Glutamatergic neuron (in vitro differentiated cells): ENCODE results near the gene NSFL1C. TPM values are rescaled to one million over a fixed set of nuclear protein-coding genes. Genes with fewer than 3 reads are reported as not detected.

Experiments
- DNase-seq: peaks from one replicate; pipeline ENCODE4 v3.0.0; 2022
- H3K27ac Mint-ChIP-seq: one replicate; pipeline ENCODE4 v1.8.0; 2020; ENCODE audit warnings: mild to moderate bottlenecking, mixed read lengths, inconsistent platforms; ENCODE audit not compliant: unreplicated experiment
- H3K27me3 Mint-ChIP-seq: one replicate; pipeline ENCODE4 v1.8.0; 2020; ENCODE audit warnings: mild to moderate bottlenecking, moderate library complexity, mixed read lengths, inconsistent platforms; ENCODE audit not compliant: unreplicated experiment
- H3K36me3 Mint-ChIP-seq: one replicate; pipeline ENCODE4 v1.8.0; 2020; ENCODE audit warnings: mild to moderate bottlenecking, mixed read lengths, inconsistent platforms; ENCODE audit not compliant: unreplicated experiment
- H3K4me1 Mint-ChIP-seq: one replicate; pipeline ENCODE4 v1.8.0; 2020; ENCODE audit warnings: mild to moderate bottlenecking, low read depth, mixed read lengths, inconsistent platforms; ENCODE audit not compliant: unreplicated experiment
- H3K4me3 Mint-ChIP-seq: one replicate; pipeline ENCODE4 v1.8.0; 2020; ENCODE audit warnings: mild to moderate bottlenecking, mixed read lengths, inconsistent platforms; ENCODE audit not compliant: unreplicated experiment
- H3K9me3 Mint-ChIP-seq: one replicate; pipeline ENCODE4 v1.8.0; 2020; ENCODE audit warnings: mild to moderate bottlenecking, moderate library complexity, mixed read lengths, inconsistent platforms; ENCODE audit not compliant: unreplicated experiment
- CTCF ChIP-seq: fragments of 200-600 bp; sonication (generic); IDR thresholded peaks from one replicate; pipeline ENCODE4 v1.5.0; 2021; ENCODE audit not compliant: partially characterized antibody, unreplicated experiment
- total RNA-seq: library from RNA; stranded (reverse); fragmentation: NEBNext Ultra II Directional; extraction: Animal tissue kit (Norgen Biotek cat#: 25700); gene quantifications from one replicate; pipeline ENCODE4 v1.2.1, GENCODE V29; 2021; ENCODE audit not compliant: unreplicated experiment

The NSFL1C gene
- total RNA-seq, 1 donor from 2014 or later, result 71.4 TPM

- TF ChIP-seq CTCF, result no peak
- no peak for DNase-seq
Measured at GRCh38 chr20:1474817-1475603, 8.4 kb upstream of the NSFL1C start.

GRCh38 chr20:1474325-1474724, 7.7 kb upstream of the NSFL1C start:
- no peaks in the 10 kb centered on the region for H3K36me3 Mint-ChIP-seq
- no peaks in the 10 kb centered on the region for H3K27me3 Mint-ChIP-seq
- H3K9me3 Mint-ChIP-seq, result no peaks in the 10 kb centered on the region
- no peak overlapping the region for H3K4me3 Mint-ChIP-seq
- TF ChIP-seq CTCF, result no peak
- DNase-seq, result no peak
- no peak overlapping the region for H3K27ac Mint-ChIP-seq
- no peaks in the 10 kb centered on the region for H3K4me1 Mint-ChIP-seq

More at GRCh38 chr20:1474817-1475603, 8.4 kb upstream of the NSFL1C start:
- H3K27ac Mint-ChIP-seq, result no peak overlapping the region
- no peaks in the 10 kb centered on the region for H3K27me3 Mint-ChIP-seq
- no peaks in the 10 kb centered on the region for H3K4me1 Mint-ChIP-seq
- no peaks in the 10 kb centered on the region for H3K9me3 Mint-ChIP-seq
- no peaks in the 10 kb centered on the region for H3K36me3 Mint-ChIP-seq
- no peak overlapping the region for H3K4me3 Mint-ChIP-seq

- DNase-seq, result no peak
- H3K27ac Mint-ChIP-seq, result no peak overlapping the region
- H3K36me3 Mint-ChIP-seq, result no peaks in the 10 kb centered on the region
- no peak overlapping the region for H3K4me3 Mint-ChIP-seq
- no peaks in the 10 kb centered on the region for H3K9me3 Mint-ChIP-seq
- H3K4me1 Mint-ChIP-seq, result no peaks in the 10 kb centered on the region
- TF ChIP-seq CTCF, result no peak
- H3K27me3 Mint-ChIP-seq, result no peaks in the 10 kb centered on the region
Measured at GRCh38 chr20:1473246-1474220, 6.9 kb upstream of the NSFL1C start.

- TF ChIP-seq CTCF, result no peak
- no peak overlapping the region for H3K27ac Mint-ChIP-seq
- H3K27me3 Mint-ChIP-seq, result no peaks in the 10 kb centered on the region
- DNase-seq, result no peak
- no peak overlapping the region for H3K4me3 Mint-ChIP-seq
- peaks cover 1% of the 10 kb centered on the region for H3K4me1 Mint-ChIP-seq
- H3K9me3 Mint-ChIP-seq, result peaks cover 2% of the 10 kb centered on the region
- H3K36me3 Mint-ChIP-seq, result no peaks in the 10 kb centered on the region
Measured at GRCh38 chr20:1472556-1473245, 6.1 kb upstream of the NSFL1C start.
